Muscle of back (tissue), 11 donors: ENCODE data around the gene SLC28A1. TPM values are rescaled to one million over a fixed set of nuclear protein-coding genes. Genes with fewer than 3 reads are reported as not detected.

Experiments used
- DNase-seq, 3 donors: peaks; one replicate each; pipeline versions ENCODE4 v3.0.0 to v3.0.0-alpha.2; 2013
- polyA plus RNA-seq, 10 donors: library from polyadenylated mRNA; unstranded; fragments of 120-200 nt; gene quantifications; one replicate each; pipeline ENCODE4 v1.2.1, GENCODE V29; 2013; ENCODE audit not compliant: insufficient read length in 10 of 10

SLC28A1 gene
- polyA plus RNA-seq, 10 donors, result 0.17 to 0.58 (median 0.30) TPM

DNA sequence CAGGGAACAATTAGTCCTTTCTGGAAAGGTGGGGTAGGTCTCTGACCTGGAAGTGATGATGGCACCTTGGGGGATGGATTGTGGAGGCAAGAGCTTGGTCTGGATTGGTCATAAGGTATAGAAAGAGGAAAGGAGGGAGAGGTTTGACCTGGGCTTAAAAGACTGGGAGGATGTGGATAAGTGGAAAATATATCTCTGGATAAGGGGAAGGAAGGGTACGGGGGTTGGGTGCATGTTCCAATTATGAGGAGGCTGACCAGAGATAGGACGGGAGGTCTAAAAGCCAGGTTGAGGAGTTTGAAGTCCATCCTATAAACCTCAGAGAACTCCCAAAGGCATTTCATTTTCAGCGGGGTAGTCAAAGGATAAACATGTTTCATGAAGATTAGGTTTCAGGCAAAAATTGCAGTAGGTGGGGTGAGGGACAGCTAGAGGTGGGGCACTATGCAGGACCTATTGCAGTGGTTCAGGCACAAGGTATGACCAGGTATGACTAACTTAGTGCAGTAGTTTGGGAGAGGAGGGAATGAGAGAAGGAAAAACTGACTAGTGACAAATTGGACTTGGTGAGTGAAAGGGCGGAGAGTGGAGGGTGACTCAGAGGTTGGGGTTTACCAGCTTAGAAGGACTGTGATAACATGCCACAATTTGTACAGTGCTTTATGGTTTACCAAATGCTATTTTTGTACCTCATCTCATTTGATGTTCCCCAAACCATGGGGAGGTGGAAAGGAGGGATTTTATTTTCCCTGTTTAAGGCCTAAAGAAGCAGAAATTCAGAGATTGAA, 107.9 kb downstream of the SLC28A1 start:
- no peak for DNase-seq

Other genes with a start within 250 kb of the SLC28A1 start
- 10 to 100 TPM; 12.5 to 26.3 (median 16.1) TPM for gene WDR73, start 230.4 kb upstream of the SLC28A1 start, polyA plus RNA-seq
- 1 to 10 TPM in 9 of 10 donors, under 1 TPM in 1; 0.93 to 2.4 (median 1.5) TPM for gene NMB, start 226.5 kb upstream of the SLC28A1 start, polyA plus RNA-seq
- gene SEC11A, start 168.5 kb upstream of the SLC28A1 start, polyA plus RNA-seq, result 100 to 1,000 TPM; 275 to 352 (median 300) TPM
- 10 to 100 TPM; 18.3 to 25.0 (median 21.4) TPM for gene ZNF592, start 136.1 kb upstream of the SLC28A1 start, polyA plus RNA-seq
- gene ALPK3, start 67.3 kb upstream of the SLC28A1 start, polyA plus RNA-seq, result 10 to 100 TPM; 44.0 to 99.6 (median 79.3) TPM
- 10 to 100 TPM; 13.5 to 39.8 (median 21.5) TPM for gene PDE8A, start 97.2 kb downstream of the SLC28A1 start, polyA plus RNA-seq